CD4-positive, alpha-beta T cell treated with Interleukin-2 at 100 ng/mL for 4 hours (primary cell): ENCODE measurements around the gene RTCA.
"Not testable (repeated sequence)": the region's sequence is repeated elsewhere in the genome, so short reads cannot be mapped to it uniquely, and the experiment has no call there.

Source experiments
- DNase-seq: peaks from one replicate; pipeline ENCODE4 v3.0.0-alpha.2; 2020; ENCODE audit warnings: low spot score

RTCA gene

DNA sequence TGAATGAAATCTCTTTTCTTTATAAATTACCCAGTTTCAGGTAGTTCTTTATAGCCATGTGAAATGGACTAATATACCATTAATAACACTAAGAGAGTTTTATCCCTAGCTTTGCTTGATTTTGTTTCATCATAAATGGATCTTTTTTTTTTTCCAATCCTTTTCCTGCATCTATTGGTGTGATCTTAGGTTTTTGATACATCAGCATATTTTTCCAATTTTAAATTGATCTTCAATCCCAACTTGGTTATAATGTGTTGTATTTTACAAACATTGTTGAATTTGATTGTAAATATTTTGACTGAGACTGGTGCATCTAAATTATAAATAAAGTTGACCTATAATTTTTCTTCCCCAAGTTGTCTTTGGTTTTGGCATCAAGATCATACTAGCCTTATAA, 4.3 kb upstream of the RTCA start:
- no peak for DNase-seq

- not testable (repeated sequence) for DNase-seq
Measured at GRCh38 chr1:100264081-100264480, 1.9 kb upstream of the RTCA start.

GRCh38 chr1:100265562-100265930, 470 bp upstream of the RTCA start:
- peak; percentile 54 for DNase-seq

DNA sequence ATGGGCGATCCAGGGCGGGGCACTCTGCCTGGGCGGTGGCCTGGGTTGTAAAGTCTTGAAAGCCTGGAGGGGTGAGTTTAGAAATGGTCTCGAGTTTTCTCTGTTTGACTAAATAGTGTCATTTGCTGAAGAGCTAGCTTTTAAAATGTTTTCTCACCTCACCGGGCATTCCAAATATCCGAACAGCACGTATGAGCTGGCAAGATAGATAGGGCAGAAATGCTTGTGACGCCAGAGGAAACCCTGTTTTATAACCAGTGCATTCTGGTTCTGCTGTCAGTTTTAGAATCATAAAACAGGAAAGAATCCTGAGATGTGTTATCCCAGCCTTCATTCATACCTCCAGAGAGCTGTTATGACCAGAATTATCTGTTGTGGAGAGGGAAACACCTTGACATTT, 725 bp downstream of the RTCA start:
- DNase-seq, result no peak

DNA sequence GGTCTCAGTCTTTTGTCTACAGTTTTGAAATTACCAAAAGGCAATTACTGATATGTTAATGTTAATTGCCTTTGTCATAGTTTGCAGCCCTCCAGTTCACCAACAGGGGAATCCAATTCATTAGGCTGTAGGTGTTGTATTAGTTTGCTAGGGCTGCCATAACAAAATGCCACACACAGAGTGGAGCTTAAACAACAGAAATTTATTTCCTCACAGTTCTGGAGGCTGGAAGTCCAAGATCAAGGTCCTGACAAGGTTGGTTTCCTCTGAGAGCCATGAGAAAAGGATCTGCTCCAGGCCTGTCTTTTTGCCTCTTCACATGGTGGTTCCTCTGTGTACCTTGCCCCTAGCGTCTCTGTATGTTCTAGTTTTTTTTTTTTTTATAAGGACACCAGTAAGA, 1.3 kb downstream of the RTCA start:
- DNase-seq, result no peak

GRCh38 chr1:100268202-100268601, 2.2 kb downstream of the RTCA start:
- DNase-seq, result no peak

DNA sequence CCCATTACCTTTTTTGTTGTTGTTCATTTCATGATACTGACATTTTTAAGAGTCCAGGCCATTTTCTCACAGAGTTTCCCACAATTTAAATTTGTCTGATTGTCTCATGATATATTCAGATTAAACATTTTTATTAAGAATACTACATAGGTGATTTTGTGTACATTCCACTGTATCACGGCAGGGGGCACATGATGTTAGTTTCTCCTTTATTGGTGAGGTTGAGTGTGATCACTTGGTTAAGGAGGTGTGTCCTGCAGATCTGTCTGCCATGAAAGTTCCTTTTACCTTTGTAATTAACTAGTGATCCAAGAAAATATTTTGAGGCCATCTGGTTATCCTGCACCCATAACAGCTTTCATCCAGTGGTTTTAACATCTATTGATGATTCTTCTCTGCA, 11.8 kb downstream of the RTCA start:
- DNase-seq, result peak; percentile 55

DNA sequence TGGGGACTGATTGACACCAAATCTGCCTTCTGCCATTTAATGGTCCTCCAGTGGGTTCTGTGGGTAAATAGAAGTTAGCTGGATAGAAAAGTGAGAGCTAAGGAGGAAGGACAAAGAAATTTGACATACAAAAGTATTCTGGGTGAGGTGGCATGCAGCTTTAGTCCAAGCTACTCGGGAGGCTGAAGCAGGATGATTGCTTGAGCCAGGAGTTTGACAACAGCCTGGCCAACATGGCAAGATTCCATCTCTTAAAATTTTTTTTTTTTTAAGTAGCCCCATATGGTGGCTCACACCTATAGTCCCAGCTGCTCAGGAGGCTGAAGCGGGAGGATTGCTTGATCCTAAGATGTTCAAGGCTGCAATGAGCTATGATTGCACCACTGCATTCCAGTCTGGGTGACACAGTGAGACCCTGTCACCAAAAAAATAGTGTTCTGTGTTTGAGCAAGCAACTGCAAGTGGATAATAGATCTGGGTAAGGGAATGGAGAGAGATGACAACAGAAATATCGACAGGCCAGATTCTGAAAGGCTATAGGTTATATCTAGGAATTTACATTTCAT, 13.4 kb downstream of the RTCA start:
- DNase-seq, result no peak

GRCh38 chr1:100279954-100280682, 14.1 kb downstream of the RTCA start:
- DNase-seq, result no peak

DNA sequence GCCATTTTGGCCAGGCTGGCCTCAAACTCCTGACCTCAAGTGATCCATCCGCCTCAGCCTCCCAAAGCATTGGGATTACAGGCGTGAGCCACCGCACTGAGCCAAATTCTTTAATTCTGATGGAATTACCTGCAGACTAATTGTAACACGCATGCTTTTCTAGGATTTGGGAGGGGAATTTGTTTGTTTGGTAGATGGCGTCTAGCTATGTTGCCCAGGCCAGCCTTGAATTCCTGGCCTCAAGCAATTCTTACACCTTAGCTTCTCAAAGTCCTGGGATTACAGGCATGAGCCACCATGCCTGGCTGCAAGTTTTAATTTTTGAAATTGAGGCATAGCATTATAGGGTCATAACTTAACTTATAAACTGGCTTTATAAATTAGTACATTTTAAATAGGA, 18.6 kb downstream of the RTCA start:
- DNase-seq, result no peak

DNA sequence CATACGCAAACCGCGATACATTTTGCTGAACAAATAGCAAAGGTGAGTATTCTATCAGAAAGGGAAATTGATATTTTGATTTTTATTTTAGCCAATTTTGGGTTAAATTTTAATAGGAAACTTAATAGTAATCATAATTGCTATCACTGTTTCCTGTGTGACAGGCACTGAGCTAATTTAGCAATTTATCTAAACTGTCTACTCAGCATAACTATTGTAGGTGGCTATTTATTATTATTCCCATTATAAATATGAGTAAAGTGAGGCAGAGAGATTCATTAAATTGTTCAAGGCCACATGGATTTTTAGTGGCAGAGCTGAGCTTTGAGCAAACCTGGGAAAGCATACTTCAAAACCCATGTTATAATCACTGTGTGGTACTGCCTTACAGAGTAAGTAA, 21.1 kb downstream of the RTCA start:
- no peak for DNase-seq

- DNase-seq, result no peak
Measured at GRCh38 chr1:100290291-100290690, 24.3 kb downstream of the RTCA start.

DNA sequence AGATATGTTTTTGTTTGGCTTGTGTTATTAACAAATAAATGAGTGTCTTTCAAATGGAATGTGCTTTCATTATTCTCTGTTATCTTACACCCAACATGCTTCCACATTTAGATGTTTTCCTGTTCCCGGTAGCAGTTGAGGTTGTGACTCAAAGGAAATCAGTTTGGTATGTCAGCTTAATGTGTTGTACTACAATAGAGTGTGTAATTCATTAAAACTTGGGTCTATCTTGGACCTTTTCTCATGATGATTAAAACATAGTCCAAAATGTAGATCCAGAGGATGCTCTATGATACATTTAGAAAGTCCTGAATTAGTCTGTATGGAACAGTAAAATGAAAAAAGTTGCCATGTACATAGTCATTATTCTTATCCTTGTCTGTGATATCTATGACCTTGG, 26.7 kb downstream of the RTCA start:
- no peak for DNase-seq

DNA sequence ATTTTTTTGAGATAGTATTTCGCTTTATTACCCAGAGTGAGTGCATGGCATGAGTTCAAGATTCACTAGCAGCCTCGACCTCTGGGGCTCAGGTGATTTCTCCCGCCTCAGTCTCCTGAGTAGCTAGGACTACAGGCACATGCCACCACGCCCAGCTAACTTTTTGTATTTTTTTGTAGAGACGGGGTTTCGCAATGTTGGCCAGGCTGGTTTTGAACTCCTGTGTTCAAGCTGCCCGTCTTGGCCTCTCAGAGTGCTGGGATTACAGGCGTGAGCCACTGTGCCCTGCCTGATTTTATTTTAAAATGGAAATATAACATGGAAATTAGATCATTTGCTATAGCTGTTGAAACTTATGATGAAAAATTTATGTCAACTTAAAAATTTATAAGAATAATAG, 30.1 kb downstream of the RTCA start:
- DNase-seq, result no peak

GRCh38 chr1:100296997-100297396, 31.0 kb downstream of the RTCA start:
- DNase-seq, result not testable (repeated sequence)

DNA sequence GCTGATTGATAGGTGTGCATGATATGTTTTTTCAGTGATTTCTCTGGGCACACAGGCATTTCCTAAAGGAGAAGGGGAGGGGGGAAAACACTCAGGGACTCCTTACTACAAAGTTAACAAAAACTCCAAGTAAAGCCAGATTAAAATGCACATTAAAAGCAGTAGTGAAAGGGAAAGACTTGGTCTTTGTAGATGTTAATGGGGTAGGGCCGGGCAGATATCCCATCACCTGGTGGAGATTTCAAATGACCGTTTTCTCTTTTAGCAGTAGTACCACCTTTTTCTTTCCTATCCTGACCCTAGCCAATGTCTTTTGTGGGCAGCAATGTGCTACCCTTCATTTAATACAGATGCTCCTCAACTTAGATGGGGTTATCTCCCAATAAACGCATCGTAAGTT, 32.5 kb downstream of the RTCA start:
- no peak for DNase-seq

DNA sequence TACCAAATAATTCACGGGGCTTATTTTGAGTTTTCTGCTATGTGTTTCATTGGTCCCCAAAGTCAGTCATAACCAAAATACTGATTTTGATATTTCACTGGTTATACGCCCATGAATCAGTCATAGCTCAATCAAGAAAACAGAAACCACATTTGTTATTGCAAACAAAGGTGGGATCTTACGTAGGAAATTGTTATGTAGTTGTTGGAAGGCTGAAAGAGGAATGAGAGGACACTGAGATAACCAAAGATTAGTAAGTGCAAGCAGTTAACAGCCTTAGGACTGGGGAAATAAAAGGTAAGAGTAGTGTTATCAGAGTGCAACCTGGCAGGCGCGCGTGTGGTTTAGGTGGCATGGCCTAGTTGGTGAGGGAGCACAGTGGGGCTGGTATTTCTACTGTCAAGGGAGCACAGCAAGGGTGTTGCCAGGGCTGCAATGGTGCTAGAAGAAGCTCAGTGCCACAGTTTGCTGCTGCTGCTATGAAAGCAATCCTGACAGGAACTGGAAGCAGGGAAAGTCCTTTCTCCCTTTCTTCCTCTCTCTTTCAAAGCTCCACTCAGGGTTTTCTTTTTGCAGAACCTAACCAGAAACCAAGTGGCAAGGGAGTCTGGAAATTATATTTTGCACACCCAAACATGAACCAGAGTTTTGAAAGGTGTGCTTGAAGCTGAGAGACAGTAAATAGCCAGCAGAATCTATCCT, 33.7 kb downstream of the RTCA start:
- no peak for DNase-seq

GRCh38 chr1:100300691-100301090, 34.7 kb downstream of the RTCA start:
- no peak for DNase-seq

GRCh38 chr1:100302739-100303138, 36.7 kb downstream of the RTCA start:
- no peak for DNase-seq

DNA sequence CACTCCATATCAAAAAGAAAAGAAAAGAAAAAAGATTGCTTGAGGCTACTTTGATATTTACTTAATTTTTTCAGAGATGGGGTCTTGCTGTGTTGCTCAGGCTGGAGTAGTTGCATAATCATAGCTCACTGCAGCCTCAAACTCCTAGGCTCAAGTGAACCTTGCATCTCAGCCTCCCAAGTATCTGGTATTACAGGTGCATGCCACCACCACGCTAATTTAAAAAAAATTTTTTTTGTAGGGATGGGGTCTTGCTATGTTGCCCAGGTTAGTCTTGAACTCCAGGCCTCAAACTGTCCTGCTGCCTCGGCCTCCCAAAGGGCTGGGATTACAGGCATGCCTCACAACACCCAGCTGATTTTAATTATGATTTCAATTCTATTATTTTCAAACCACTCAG, 38.2 kb downstream of the RTCA start:
- DNase-seq, result no peak

DNA sequence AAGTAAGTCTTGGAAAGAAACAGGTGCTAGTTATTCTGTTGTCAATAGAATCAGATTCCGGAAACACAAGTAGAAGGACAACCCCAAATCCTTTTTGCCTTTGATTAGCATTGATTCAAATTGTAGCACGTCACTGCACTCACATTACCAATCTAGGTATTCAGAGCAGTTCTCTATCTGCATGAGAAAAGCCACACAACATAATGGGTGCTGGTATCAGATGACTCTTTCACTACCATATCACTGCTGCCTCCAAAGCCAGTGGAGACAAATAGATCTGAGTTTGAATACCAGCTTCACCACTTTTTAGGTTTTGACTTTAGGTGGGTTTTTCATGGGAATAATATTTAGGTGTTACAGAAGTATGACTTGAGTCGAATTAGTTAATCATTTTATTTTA, 38.9 kb downstream of the RTCA start:
- no peak for DNase-seq

DNA sequence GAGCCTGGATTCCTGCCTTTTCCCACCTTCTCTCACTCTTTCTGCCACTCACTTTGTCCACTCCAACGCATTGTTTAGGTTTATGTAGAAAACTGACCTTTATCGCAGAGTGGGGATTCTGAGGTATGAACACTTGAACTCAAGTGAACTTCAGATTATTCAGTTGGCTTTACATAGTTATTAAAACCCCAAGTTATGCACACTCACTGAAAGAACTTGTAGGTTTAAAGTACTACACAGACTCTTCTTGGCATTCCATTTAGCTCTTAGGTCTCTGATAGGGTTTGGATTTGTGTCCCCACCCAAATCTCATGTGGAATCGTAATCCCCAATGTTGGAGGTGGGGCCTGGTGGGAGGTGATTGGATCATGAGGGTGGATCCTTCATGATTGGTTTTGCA, 39.9 kb downstream of the RTCA start:
- no peak for DNase-seq

- DNase-seq, result no peak
Measured at GRCh38 chr1:100306735-100307313, 40.8 kb downstream of the RTCA start.
